GM12878 (cell line): ENCODE data around the gene EPB41. TPM values are rescaled to one million over a fixed set of nuclear protein-coding genes. Genes with fewer than 3 reads are reported as not detected.
A peak's percentile ranks its signal among the peaks of the same experiment; 100 is the strongest.

Experiments used
- ATAC-seq: fragments of 200-7000 bp; cut with Tn5 transposase; 3 replicates; pipeline ENCODE4 v1.9.1; 2020; ENCODE audit warnings: mild to moderate bottlenecking, moderate library complexity
- BruUV-seq: library from RNA; stranded (reverse); fragments of 400-500 nt; replicated peaks from 2 replicates; lab custom pipeline; 2021; lab: Mats Ljungman, UMichigan
- CTCF ChIA-PET: fragments of 300-600 bp; sonication (Branson Sonifier 250); formaldehyde crosslinking; extraction: SDS; loops from one replicate; lab custom pipeline; 2021; ENCODE audit warnings: inconsistent platforms; lab: Yijun Ruan, JAX
- POLR2A ChIA-PET: fragments of 350-600 bp; formaldehyde crosslinking; extraction: SDS; loops from one replicate; lab custom pipeline; 2021; ENCODE audit warnings: inconsistent platforms; lab: Charles Lee
- RAD21 ChIA-PET: fragments of 300-600 bp; sonication (Branson Sonifier 250); formaldehyde crosslinking; loops from one replicate; lab custom pipeline; 2023; ENCODE audit warnings: antibody characterized with exemption; ENCODE audit not compliant: unreplicated experiment; lab: Charles Lee
- SMC1A ChIA-PET: fragments of 300-600 bp; sonication (Branson Sonifier 250); formaldehyde crosslinking; loops from one replicate; lab custom pipeline; 2023; ENCODE audit not compliant: unreplicated experiment, uncharacterized antibody; lab: Charles Lee
- DNase-seq: peaks from one replicate; pipeline ENCODE4 v3.0.0-alpha.2; 2011; ENCODE audit warnings: low read depth, low spot score
- FAIRE-seq: peaks from 3 replicates; lab custom pipeline; 2011; peaks lifted over from hg19 to GRCh38; lab: Jason Lieb, UNC
- H2AFZ ChIP-seq: 2 replicates; pipeline ENCODE4 v1.6.0; 2011; ENCODE audit warnings: low read depth, low read length, control low read depth; ENCODE audit not compliant: control insufficient read depth
- H3K27ac ChIP-seq: 2 replicates; pipeline ENCODE4 v1.5.1; 2011; ENCODE audit warnings: control low read depth; ENCODE audit not compliant: control insufficient read depth, insufficient read depth
- H3K27me3 ChIP-seq, 2 experiments: replicated peaks in 1 of 2; 2 replicates each; pipeline versions ENCODE4 v1.6.0 to v1.6.1; 2011; ENCODE audit warnings: low read length in 1 of 2; ENCODE audit not compliant: control insufficient read depth in 2 of 2, insufficient read depth in 2 of 2
- H3K36me3 ChIP-seq, 2 experiments: 2 replicates each; pipeline ENCODE4 v1.5.1; 2011; ENCODE audit warnings: low read length in 1 of 2; ENCODE audit not compliant: control insufficient read depth in 2 of 2, insufficient read depth in 2 of 2
- H3K4me1 ChIP-seq: 2 replicates; pipeline ENCODE4 v1.6.1; 2011; ENCODE audit warnings: mild to moderate bottlenecking, low read length, moderate library complexity, mixed read lengths; ENCODE audit not compliant: control insufficient read depth, insufficient read depth
- H3K4me2 ChIP-seq: 2 replicates; pipeline ENCODE4 v1.6.0; 2011; ENCODE audit warnings: control low read depth; ENCODE audit not compliant: control insufficient read depth, insufficient read depth
- H3K4me3 ChIP-seq: fragments of 200-600 bp; sonication (generic); 2 replicates; pipeline ENCODE4 v1.5.1; 2016
- H3K79me2 ChIP-seq: 2 replicates; pipeline ENCODE4 v1.6.0; 2011; ENCODE audit warnings: low read length; ENCODE audit not compliant: control insufficient read depth, insufficient read depth
- H3K9ac ChIP-seq: 2 replicates; pipeline ENCODE4 v1.8.0; 2011; ENCODE audit warnings: low read length, control low read depth, mixed read lengths; ENCODE audit not compliant: control insufficient read depth, insufficient read depth
- H3K9me3 ChIP-seq: replicated peaks from 3 replicates; pipeline ENCODE4 v1.5.1; 2011; ENCODE audit warnings: mild to moderate bottlenecking, low read length; ENCODE audit not compliant: control insufficient read depth, insufficient read depth
- H4K20me1 ChIP-seq: 2 replicates; pipeline ENCODE4 v1.6.0; 2011; ENCODE audit not compliant: control insufficient read depth, insufficient read depth
- CHD4 ChIP-seq: fragments of 200-600 bp; sonication (generic); IDR thresholded peaks from 2 replicates; pipeline ENCODE4 v1.6.1; 2016; ENCODE audit warnings: mild to moderate bottlenecking
- CREB1 ChIP-seq: IDR thresholded peaks from 2 replicates; pipeline ENCODE4 v1.6.1; 2012; ENCODE audit warnings: low read depth, mild to moderate bottlenecking, inconsistent platforms
- CREM ChIP-seq: IDR thresholded peaks from 2 replicates; pipeline ENCODE4 v1.6.1; 2014; ENCODE audit warnings: antibody characterized with exemption, low read depth
- FOXK2 ChIP-seq: fragments of 450-650 bp; IDR thresholded peaks from 2 replicates; pipeline ENCODE4 v1.6.1; 2017; ENCODE audit warnings: mild to moderate bottlenecking, moderate library complexity
- MEF2A ChIP-seq: IDR thresholded peaks from 2 replicates; pipeline ENCODE4 v1.6.1; 2011; ENCODE audit warnings: low read depth, mild to moderate bottlenecking, low read length, moderate library complexity; ENCODE audit not compliant: insufficient read depth
- NBN ChIP-seq: fragments of 450-650 bp; IDR thresholded peaks from 2 replicates; pipeline ENCODE4 v1.6.1; 2016
- NR2C1 ChIP-seq: fragments of 450-650 bp; IDR thresholded peaks from 2 replicates; pipeline ENCODE4 v1.6.1; 2017; ENCODE audit warnings: antibody characterized with exemption, mild to moderate bottlenecking, moderate library complexity
- PAX8 ChIP-seq: fragments of 450-650 bp; IDR thresholded peaks from 2 replicates; pipeline ENCODE4 v1.6.1; 2017; ENCODE audit warnings: mild to moderate bottlenecking, moderate library complexity
- RAD21 ChIP-seq: IDR thresholded peaks from 2 replicates; pipeline ENCODE4 v1.6.1; 2011; ENCODE audit warnings: mild to moderate bottlenecking, low read depth, low read length, moderate library complexity; ENCODE audit not compliant: insufficient read depth
- SMC3 ChIP-seq: IDR thresholded peaks from 2 replicates; pipeline ENCODE4 v1.6.1; 2011; ENCODE audit warnings: low read length, improper control_type of control experiment, borderline replicate concordance
- SRF ChIP-seq, 2 experiments: IDR thresholded peaks; 2 replicates each; pipeline ENCODE4 v1.6.1; 2011; ENCODE audit warnings: low read depth in 2 of 2, low read length in 2 of 2, mild to moderate bottlenecking in 1 of 2, moderate library complexity in 1 of 2
- SUZ12 ChIP-seq: fragments of 200-600 bp; sonication (generic); IDR thresholded peaks from one replicate; pipeline ENCODE4 v1.6.1; 2018; ENCODE audit warnings: antibody characterized with exemption, mild to moderate bottlenecking; ENCODE audit not compliant: unreplicated experiment
- YY1 ChIP-seq: IDR thresholded peaks from 2 replicates; pipeline ENCODE4 v1.6.1; 2011; ENCODE audit warnings: low read depth, mild to moderate bottlenecking, low read length
- ZNF207 ChIP-seq: fragments of 450-650 bp; IDR thresholded peaks from 2 replicates; pipeline ENCODE4 v1.6.1; 2014; ENCODE audit warnings: antibody characterized with exemption, mild to moderate bottlenecking, borderline replicate concordance
- ZNF217 ChIP-seq: fragments of 450-650 bp; IDR thresholded peaks from 2 replicates; pipeline ENCODE4 v1.6.1; 2017; ENCODE audit warnings: antibody characterized with exemption, mild to moderate bottlenecking
- ZNF274 ChIP-seq: IDR thresholded peaks from one replicate; pipeline ENCODE4 v1.8.0; 2011; ENCODE audit not compliant: insufficient read length, insufficient read depth
- ZZZ3 ChIP-seq: IDR thresholded peaks from 2 replicates; pipeline ENCODE4 v1.6.1; 2011; ENCODE audit warnings: low read depth; ENCODE audit not compliant: control insufficient read depth, insufficient read length
- WGBS: methylation state at CpG from one replicate; pipeline ENCODE4 v1.1.6; 2016; ENCODE audit warnings: low lambda C conversion rate; ENCODE audit not compliant: insufficient replicate concordance, insufficient coverage; ENCODE audit errors: missing lambda C conversion rate; 5-methylcytosine and 5-hydroxymethylcytosine counted together
- in situ Hi-C: fragments of 300-500 bp; cut with MboI; formaldehyde crosslinking; loops from 9 replicates; pipeline ENCODE4 v1.14.3; 2018; ENCODE audit warnings: mixed read lengths
- intact Hi-C: fragments of 100-400 bp; cut with micrococcal nuclease; formaldehyde crosslinking; loops from one replicate; pipeline ENCODE4 v1.14.2; 2022; ENCODE audit not compliant: unreplicated experiment
- polyA plus RNA-seq, 11 experiments: library from polyadenylated mRNA; depleted of rRNA in 4 of 11; unstranded in 6 of 11; stranded (reverse) in 5 of 11; fragments of >200 nt; fragmentation: Nextera tagmentation in 4 of 11; fragmentation: Illumina TruSeq in 1 of 11; extraction: Ambion mirVana in 4 of 11; extraction: Trizol in 1 of 11; gene quantifications; 1 replicate in 1 of 11; 2 replicates in 10 of 11; pipeline versions ENCODE4 v1.2.1 to v1.2.3, GENCODE V29; 2011 to 2016; ENCODE audit warnings: inconsistent platforms in 2 of 11, missing spikeins in 2 of 11, low read depth in 1 of 11
- total RNA-seq, 4 experiments: library from RNA; depleted of rRNA in 3 of 4; stranded (reverse); fragments of >200 nt in 3 of 4; fragmentation: Illumina TruSeq in 1 of 4; extraction: Trizol in 1 of 4; gene quantifications; 2 replicates each; pipeline versions ENCODE4 v1.2.1 to v1.2.3, GENCODE V29; 2013 to 2021
- TF ChIP-seq, protein P1 (sequence below): IDR thresholded peaks from 2 replicates; pipeline ENCODE4 v1.6.1; 2011; ENCODE audit warnings: borderline replicate concordance, low read depth, mild to moderate bottlenecking, moderate library complexity, low read length; ENCODE audit not compliant: insufficient read depth, poor library complexity, severe bottlenecking
- TF ChIP-seq, protein P2 (sequence below): IDR thresholded peaks from 2 replicates; pipeline ENCODE4 v1.6.1; 2011; ENCODE audit warnings: low read depth, mild to moderate bottlenecking, low read length, moderate library complexity, borderline replicate concordance; ENCODE audit errors: extremely low read depth

EPB41 gene
- total and polyA plus RNA-seq, 10 of the 15 experiments (the other 5 are each of a cell fraction or from before 2014, with no cell fraction given) = 1.1 to 77.6 (median 58.8) TPM

DNA sequence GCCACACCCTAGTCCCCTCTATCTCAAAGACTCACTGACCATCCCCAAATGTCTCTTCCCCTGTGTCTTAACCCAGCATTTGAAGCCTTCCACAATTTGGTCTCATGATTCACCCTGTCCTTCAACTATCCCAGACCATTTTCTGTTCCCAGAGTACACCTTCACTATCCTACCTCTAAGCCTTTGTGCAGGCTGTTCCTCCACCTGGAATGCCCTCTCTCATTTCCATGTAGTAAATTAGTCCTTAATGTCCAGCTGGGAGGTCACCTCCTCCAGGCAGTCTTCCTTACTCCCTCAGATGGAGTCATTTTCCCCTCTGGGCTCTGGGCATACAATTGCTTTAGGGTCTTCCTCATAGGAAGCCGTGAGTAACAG is 31.1 kb upstream of the EPB41 start:
- Histone ChIP-seq H3K4me2 (no peak overlapping the region), H3K27me3 (no peaks in the 10 kb centered on the region), H3K9ac (no peak overlapping the region), H3K9me3 (no peaks in the 10 kb centered on the region), H3K27ac (no peak overlapping the region), H2AFZ (peak overlapping the region; percentile 92), H3K4me1 (peaks cover 33% of the 10 kb centered on the region), H3K36me3 (no peaks in the 10 kb centered on the region), H3K4me3 (no peak overlapping the region), H4K20me1 (no peaks in the 10 kb centered on the region), H3K79me2 (peaks cover 12% of the 10 kb centered on the region)
- in situ Hi-C loops = loop anchor here (5.0 kb wide), 2 partner anchors 149 to 314 kb away; no protein-coding TSS in a partner anchor
- intact Hi-C loops = no loop called here
- no TSS peak for BruUV-seq
- ATAC-seq (no peak), DNase-seq (no peak), FAIRE-seq (no peak)
- ChIA-PET RAD21 (interaction anchor here (1.1 to 11.7 kb wide), 9 partner anchors 16 to 319 kb away, joined by 3 to 284 read pairs (median 25); partner anchors contain the start of genes EPB41 and SRSF4), CTCF (interaction anchor here (1.1 to 13.7 kb wide), 11 partner anchors 10 to 323 kb away, joined by 3 to 547 read pairs (median 8); partner anchors contain the start of gene SRSF4), POLR2A (interaction anchor here (0.7 to 4.3 kb wide), 3 partner anchors 44 to 299 kb away, joined by 5 to 35 read pairs (median 5); partner anchors contain the start of gene SRSF4), SMC1A (interaction anchor here (1.0 to 12.0 kb wide), 7 partner anchors 101 to 327 kb away, joined by 3 to 315 read pairs (median 4); no protein-coding TSS in a partner anchor)
- WGBS = 95% methylated on average over 1 of the region's 1 CpG
- TF ChIP-seq MEF2A = no peak
- no peak for TF ChIP-seq PAX8
- TF ChIP-seq ZNF207 = no peak
- TF ChIP-seq, protein P1, sequence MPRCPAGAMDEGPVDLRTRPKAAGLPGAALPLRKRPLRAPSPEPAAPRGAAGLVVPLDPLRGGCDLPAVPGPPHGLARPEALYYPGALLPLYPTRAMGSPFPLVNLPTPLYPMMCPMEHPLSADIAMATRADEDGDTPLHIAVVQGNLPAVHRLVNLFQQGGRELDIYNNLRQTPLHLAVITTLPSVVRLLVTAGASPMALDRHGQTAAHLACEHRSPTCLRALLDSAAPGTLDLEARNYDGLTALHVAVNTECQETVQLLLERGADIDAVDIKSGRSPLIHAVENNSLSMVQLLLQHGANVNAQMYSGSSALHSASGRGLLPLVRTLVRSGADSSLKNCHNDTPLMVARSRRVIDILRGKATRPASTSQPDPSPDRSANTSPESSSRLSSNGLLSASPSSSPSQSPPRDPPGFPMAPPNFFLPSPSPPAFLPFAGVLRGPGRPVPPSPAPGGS = no peak
- no peak for TF ChIP-seq ZNF217
- TF ChIP-seq CHD4 = no peak
- no peak for TF ChIP-seq NBN
- TF ChIP-seq SRF (IDR thresholded peaks at IDR 0.05; ENCODE audit: low read depth in 2 of 2, low read length in 2 of 2) = no peak
- no peak for TF ChIP-seq SMC3
- TF ChIP-seq, protein P2, sequence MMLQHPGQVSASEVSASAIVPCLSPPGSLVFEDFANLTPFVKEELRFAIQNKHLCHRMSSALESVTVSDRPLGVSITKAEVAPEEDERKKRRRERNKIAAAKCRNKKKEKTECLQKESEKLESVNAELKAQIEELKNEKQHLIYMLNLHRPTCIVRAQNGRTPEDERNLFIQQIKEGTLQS = no peak
- TF ChIP-seq YY1 = no peak
- TF ChIP-seq SUZ12 = no peak
- no peak for TF ChIP-seq RAD21
- TF ChIP-seq CREB1 = no peak
- no peak for TF ChIP-seq NR2C1
- no peak for TF ChIP-seq ZNF274
- TF ChIP-seq ZZZ3 = no peak
- TF ChIP-seq FOXK2 = no peak
- TF ChIP-seq CREM = no peak
